ENCODE results near the gene WIPF1. TPM values are rescaled to one million over a fixed set of nuclear protein-coding genes. Genes with fewer than 3 reads are reported as not detected.

The WIPF1 gene
- total and polyA plus RNA-seq, 2 experiments from 2014 or later, result 8.3 to 16.7 TPM

GRCh38 chr2:174573621-174574081, 24.0 kb downstream of the WIPF1 start:
- Histone ChIP-seq H3K27ac (no peak overlapping the region), H3K36me3 (peaks cover 3% of the 10 kb centered on the region), H3K4me1 (ENCODE audit: low read depth) (no peaks in the 10 kb centered on the region), H3K27me3 (no peaks in the 10 kb centered on the region), H3K9me3 (ENCODE audit: low read depth) (no peaks in the 10 kb centered on the region), H3K4me3 (no peak overlapping the region)
- peak in 1 of 2 donors; percentile 41 for DNase-seq (ENCODE audit: low read depth in 1 of 2, low spot score in 1 of 2)
- TF ChIP-seq CTCF (IDR thresholded peaks at IDR 0.05; ENCODE audit: low read depth, low read length), result no peak

- Histone ChIP-seq H3K36me3 (peaks cover 3% of the 10 kb centered on the region), H3K9me3 (ENCODE audit: low read depth) (no peaks in the 10 kb centered on the region), H3K27me3 (no peaks in the 10 kb centered on the region), H3K4me3 (no peak overlapping the region), H3K27ac (no peak overlapping the region), H3K4me1 (ENCODE audit: low read depth) (no peaks in the 10 kb centered on the region)
- TF ChIP-seq CTCF (IDR thresholded peaks at IDR 0.05; ENCODE audit: low read depth, low read length), result no peak
- DNase-seq (ENCODE audit: low read depth in 1 of 2, low spot score in 1 of 2), result no peak
Measured at GRCh38 chr2:174572556-174572955, 25.0 kb downstream of the WIPF1 start.

DNA sequence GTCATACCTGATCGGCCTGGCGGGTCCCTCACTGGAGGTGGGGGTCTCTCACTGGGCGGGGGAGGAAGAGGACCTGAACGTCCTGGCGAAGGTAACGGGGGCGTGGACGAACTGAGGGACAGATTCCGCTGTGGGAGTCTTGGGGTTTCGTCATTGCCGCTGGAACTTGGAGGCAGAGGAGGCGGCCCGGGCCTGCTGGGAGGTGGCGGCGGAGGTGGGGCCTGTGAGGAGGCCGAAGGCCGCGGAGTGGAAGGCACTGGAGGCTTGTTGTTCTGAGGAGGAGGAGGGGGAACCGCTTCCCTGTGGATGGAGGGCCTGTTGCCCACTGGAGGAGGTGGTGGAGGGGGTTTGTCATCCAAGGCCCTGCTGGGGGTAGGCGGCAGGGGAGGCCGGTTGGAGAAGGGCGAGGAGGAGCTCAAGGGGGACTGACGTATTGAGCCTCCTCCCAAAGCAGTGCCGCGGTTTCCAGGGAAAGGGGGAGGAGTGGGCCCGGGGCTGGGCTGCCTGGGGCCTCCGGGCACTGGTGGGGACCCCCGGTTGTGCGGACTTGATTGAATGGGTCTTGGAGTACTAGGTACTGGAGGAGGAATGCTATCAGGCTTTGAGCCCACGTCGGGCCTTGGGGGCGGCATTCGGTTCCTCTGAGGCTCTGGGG, 25.8 kb downstream of the WIPF1 start:
- Histone ChIP-seq H3K4me3 (no peak overlapping the region), H3K27ac (no peak overlapping the region), H3K4me1 (ENCODE audit: low read depth) (no peaks in the 10 kb centered on the region), H3K27me3 (no peaks in the 10 kb centered on the region), H3K36me3 (peaks cover 5% of the 10 kb centered on the region), H3K9me3 (ENCODE audit: low read depth) (no peaks in the 10 kb centered on the region)
- TF ChIP-seq CTCF (IDR thresholded peaks at IDR 0.05; ENCODE audit: low read depth, low read length), result no peak
- no peak for DNase-seq (ENCODE audit: low read depth in 1 of 2, low spot score in 1 of 2)

DNA sequence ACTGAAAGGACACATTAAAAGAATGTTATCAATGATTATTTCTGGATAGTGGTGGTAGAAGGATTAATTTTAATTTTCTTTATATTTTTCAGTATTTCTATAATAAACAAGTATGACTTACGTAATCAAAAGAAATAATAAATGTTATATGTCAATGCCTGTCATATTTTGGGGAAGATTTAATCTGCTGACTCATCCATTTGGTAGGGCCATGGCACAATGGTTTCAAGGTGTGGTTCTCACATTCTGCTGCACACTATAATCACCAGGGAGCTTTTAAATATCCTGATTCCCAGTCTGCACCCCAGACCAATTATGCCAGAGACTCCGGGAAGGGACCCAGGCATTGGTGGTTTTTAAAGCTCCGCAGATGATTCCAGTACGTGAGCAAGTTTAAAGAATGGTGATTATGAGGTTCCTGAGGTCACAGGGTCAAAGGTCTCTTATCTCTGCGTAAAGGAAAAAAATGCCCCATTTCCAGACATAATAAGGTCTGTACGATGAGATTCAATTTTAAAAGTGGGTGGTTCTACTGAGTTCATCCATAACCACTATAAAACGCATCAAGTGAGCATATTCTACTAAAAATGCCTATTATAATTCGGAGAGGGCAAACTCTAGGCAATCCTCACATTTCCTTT, 27.2 kb downstream of the WIPF1 start:
- no peak for TF ChIP-seq CTCF (IDR thresholded peaks at IDR 0.05; ENCODE audit: low read depth, low read length)
- DNase-seq (ENCODE audit: low read depth in 1 of 2, low spot score in 1 of 2), result no peak
- Histone ChIP-seq H3K36me3 (peaks cover 9% of the 10 kb centered on the region), H3K4me1 (ENCODE audit: low read depth) (no peaks in the 10 kb centered on the region), H3K4me3 (no peak overlapping the region), H3K27ac (no peak overlapping the region), H3K9me3 (ENCODE audit: low read depth) (no peaks in the 10 kb centered on the region), H3K27me3 (no peaks in the 10 kb centered on the region)

GRCh38 chr2:174569678-174570077, 27.9 kb downstream of the WIPF1 start:
- DNase-seq (ENCODE audit: low read depth in 1 of 2, low spot score in 1 of 2), result no peak
- H3K4me3 ChIP-seq, result no peak overlapping the region
- TF ChIP-seq CTCF (IDR thresholded peaks at IDR 0.05; ENCODE audit: low read depth, low read length), result no peak
- H3K4me1 ChIP-seq (ENCODE audit: low read depth), result no peaks in the 10 kb centered on the region
- H3K36me3 ChIP-seq, result peaks cover 9% of the 10 kb centered on the region
- no peaks in the 10 kb centered on the region for H3K27me3 ChIP-seq
- H3K27ac ChIP-seq, result no peak overlapping the region
- no peaks in the 10 kb centered on the region for H3K9me3 ChIP-seq (ENCODE audit: low read depth)
